PC-9 (cell line): ENCODE results near the gene KCNN3.

Source experiments
- CTCF ChIP-seq: fragments of 200-600 bp; sonication (generic); conservative IDR thresholded peaks from 2 replicates; pipeline ENCODE4 v1.6.1; 2017; ENCODE audit warnings: mixed run types, antibody characterized with exemption, mild to moderate bottlenecking, moderate library complexity
- EZH2 ChIP-seq: fragments of 200-600 bp; sonication (generic); IDR thresholded peaks from 2 replicates; pipeline ENCODE4 v1.8.0; 2017; ENCODE audit warnings: antibody characterized with exemption, low read depth

DNA sequence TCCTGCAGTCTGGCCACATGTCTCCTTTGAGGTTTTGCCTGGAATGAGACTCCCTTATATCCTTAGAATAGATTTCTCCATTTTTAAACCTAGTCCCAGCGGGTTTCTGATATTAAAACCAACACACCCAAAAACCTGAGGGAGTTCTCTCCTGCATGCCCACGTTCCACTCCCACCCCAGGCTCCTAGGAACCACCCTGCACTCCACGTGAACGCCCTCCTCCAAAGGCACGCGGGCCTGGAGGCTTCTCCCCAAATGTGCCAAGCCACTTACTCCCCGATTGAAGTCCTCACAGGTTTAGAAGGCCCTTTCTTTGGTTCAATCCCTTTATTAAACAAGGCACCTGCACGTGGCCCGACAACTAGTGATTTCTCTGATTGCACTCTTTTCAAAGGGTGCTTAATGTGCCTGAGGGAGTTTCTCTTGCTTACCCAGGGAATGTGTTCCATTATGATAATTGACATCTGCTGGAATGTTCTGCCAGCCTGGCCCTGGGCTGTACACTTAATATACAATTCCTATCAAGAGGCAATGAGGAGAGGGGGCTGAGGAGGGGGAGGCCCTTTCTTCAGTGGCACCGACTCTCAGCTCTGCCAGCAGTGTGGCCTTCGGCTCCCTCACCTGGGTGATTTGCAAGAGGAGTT, 157.8 kb downstream of the KCNN3 start:
- TF ChIP-seq CTCF, result no peak
- no peak for TF ChIP-seq EZH2
